ENCODE measurements around the gene SPECC1L.

The SPECC1L gene

DNA sequence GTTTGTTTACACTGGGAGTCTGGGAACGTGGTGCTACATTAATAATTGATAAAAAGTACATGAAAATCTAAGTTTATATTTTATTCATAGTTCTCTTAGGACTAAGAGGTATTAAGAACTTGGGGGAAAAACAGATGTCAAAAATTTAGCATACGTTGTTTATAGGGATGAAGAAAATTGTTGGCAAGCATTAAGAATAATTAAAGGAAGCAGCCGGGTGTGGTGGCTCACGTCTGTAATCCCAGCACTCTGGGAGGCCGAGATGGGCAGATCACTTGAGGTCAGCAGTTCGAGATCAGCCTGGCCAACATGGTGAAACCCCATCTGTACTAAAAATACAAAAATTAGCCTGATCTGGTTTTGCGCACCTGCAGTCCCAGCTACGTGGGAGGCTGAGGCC is 96.1 kb downstream of the SPECC1L start:
- DNase-seq (ENCODE audit: low read depth) = no peak

- DNase-seq (ENCODE audit: low read depth) = no peak
These were observed 97.2 kb downstream of the SPECC1L start for GRCh38 chr22:24367841-24368240.

DNA sequence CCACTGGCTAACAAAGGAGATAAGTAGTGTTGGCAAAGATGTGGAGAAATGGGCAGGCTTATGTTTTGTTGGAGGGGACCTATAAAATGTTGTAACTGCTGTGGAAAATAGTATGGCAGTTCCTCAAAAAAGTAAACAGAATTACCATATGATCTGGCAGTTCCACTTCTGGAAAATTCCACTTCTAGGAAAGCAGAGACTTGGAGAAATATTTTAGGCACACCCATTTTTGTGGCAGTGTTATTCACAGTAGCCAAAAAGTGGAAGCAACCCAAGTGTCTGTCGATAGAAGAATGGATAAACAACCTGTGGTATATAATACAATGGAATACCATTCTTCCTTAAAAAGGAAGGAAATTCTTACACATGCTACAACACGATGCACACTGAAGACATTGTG is 99.8 kb downstream of the SPECC1L start:
- DNase-seq (ENCODE audit: low read depth) = no peak

- DNase-seq (ENCODE audit: low read depth) = no peak
These were observed 105.4 kb downstream of the SPECC1L start for GRCh38 chr22:24376002-24376401.

DNA sequence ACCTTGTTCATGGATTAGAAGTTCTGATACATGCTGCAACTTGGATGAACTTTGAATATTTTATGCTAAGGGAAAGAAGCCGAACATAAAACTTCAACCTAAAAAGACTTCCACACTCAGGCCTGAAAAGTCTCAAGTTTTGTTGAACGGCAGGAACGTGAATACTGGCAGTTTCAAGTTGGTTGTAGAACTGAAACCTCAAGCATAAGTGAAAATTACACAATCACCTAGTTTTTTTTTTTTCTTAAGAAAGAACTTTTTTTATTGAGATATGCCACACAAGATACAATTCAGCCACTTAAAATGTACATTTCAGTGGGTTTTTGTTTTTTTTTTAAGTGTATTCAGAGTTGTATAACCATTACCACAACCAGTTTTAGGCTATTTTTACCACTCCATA is 106.0 kb downstream of the SPECC1L start:
- no peak for DNase-seq (ENCODE audit: low read depth)

DNA sequence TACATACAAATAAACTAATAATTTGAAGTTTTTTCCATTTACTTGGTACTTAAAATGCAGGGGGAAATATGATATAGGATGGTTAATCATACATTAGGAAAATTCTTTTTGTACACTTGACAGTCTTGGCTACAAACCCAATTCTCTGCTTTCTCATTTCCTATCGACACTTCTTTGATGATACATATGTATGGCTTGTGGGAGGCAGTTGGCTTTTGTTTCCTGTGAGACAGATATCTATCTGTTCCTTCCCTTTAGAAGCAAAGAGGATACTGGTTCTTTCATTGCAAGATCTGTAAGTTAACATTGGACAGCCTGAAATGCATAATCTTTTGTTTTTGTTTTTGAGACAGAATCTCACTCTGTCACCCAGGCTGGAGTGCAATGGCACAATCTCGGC is 108.9 kb downstream of the SPECC1L start:
- DNase-seq (ENCODE audit: low read depth) = no peak

DNA sequence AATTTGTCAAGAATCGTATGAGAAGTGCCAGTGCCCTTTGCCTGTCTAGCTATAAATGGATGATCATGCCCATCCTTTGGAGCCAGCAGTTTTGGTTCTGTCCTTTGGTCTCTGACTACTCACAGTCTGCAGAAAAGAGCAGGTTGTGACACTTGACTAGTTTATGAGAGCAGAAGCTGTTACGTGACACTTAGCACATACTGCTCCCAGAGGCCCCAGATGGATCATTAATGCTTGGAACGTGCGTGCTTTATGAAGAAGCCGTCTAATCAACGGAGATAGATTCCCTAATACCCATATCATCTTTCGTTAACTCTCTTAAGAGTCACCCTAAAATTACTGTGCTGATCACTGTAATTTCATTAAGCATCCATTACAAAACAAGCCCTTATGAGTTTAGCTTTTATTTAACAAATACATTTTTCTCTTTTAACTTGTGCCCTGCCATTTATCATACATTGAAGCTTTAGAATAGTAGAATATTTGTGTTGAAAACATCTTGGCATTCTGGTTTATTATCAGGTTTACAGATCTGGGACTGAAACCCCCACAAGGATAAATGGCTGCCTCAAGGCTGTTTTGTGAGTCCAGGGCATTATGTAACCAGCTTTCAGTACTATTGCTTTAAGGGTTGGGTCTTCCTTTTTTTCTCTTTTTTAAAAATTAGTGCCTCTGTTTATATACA is 109.7 kb downstream of the SPECC1L start:
- DNase-seq (ENCODE audit: low read depth) = no peak

- DNase-seq (ENCODE audit: low read depth) = no peak
These were observed 110.2 kb downstream of the SPECC1L start for GRCh38 chr22:24380905-24381230.

DNA sequence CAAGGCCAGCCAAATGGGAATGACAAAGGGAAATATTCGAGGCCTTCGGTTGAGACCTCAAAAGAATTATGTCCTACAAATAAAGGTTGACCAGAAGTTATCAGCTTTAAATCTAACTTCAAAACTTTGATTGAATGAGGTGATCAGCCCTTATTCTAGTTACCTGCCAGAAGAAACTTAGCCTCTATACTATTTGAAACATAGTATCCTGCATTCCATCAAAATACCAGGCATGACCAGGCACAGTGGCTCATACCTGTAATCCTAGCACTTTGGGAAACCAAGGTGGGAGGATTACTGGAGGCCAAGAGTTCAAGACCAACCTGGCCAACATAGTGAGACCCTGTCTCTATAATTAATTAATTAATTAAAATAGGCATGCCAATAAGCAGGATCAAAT is 112.4 kb downstream of the SPECC1L start:
- DNase-seq (ENCODE audit: low read depth) = no peak

DNA sequence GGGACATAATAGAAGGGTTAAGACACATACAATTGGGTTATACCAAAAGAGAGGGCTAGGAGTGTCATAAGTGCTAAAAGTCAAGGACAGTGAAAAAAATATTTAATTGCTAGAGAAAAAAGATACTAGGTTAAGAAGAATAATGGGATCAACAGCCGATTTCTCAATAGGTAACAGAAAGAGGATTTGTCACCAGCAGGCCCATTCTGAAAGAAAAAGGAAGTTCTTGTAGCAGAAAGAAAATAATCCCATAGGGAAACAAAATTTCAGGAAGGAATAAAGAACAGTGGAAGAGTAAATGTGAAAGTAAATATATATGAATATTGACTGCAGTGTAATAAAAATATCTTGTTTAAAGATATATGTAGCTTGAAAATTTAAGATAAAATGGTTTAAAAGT is 113.5 kb downstream of the SPECC1L start:
- DNase-seq (ENCODE audit: low read depth) = no peak

DNA sequence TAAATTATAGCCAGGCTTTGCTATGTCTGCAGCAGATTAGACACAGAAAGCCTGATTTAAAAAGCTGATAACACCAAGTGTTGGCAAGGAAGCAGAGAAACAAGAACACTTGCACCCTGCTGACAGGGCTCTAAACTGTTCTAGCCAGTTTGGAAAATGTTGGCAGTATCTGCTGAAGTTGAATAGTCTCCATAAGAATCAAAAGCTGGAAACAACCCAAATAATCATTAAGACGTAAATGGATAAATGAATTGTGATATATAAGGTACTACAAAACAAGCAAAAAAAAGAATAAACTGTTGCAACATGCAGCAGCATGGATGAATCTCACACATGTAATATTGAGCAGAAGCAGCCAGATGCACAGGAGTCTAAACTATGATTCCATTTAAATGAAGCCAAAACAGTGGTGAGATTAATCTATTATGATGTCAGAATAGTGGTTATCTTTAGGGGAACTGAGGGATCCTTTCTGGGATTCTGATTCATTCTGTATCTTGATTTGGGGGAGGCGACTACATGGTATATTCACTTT is 116.4 kb downstream of the SPECC1L start:
- DNase-seq (ENCODE audit: low read depth) = no peak

- no peak for DNase-seq (ENCODE audit: low read depth)
These were observed 119.0 kb downstream of the SPECC1L start for GRCh38 chr22:24389680-24390079.

DNA sequence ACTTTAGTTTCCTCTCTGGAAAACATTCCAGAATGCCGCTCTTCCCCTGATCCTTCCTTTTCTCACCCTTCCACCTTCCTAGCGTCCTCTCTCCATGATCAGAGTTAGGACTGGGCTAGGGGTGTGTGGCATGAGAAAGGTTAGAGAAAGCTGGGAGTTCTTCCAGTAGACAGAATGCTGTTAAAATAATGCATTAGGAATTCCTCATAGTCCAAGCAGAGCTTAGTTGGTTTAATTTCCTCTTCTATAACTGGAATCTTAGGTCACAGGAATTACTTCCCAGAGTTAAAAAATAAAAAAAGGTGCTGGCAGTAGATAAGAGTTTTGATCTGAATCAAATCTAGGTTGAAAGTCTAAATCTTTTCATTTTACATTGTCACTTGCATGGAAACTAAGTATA is 119.5 kb downstream of the SPECC1L start:
- no peak for DNase-seq (ENCODE audit: low read depth)

GRCh38 chr22:24390576-24390975 is 119.9 kb downstream of the SPECC1L start:
- no peak for DNase-seq (ENCODE audit: low read depth)

DNA sequence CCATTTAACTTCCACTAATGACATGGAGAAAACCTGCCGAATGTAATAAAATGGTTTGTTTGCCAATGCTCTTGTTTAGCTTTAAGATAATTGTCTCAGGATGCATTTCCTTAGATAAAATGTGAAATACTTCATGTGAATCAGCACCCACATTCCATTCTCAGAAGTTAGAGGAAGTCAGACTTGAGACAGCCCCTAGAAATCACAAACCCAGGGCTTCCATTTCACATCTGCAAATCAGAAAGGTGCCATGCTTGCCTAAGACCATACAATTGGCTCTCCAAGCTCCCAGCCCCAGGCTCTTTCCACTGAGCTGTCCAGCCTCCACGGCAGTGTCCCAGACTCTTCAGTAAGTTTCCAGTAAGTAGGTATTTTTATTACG is 121.2 kb downstream of the SPECC1L start:
- peak; percentile 50 for DNase-seq (ENCODE audit: low read depth)

DNA sequence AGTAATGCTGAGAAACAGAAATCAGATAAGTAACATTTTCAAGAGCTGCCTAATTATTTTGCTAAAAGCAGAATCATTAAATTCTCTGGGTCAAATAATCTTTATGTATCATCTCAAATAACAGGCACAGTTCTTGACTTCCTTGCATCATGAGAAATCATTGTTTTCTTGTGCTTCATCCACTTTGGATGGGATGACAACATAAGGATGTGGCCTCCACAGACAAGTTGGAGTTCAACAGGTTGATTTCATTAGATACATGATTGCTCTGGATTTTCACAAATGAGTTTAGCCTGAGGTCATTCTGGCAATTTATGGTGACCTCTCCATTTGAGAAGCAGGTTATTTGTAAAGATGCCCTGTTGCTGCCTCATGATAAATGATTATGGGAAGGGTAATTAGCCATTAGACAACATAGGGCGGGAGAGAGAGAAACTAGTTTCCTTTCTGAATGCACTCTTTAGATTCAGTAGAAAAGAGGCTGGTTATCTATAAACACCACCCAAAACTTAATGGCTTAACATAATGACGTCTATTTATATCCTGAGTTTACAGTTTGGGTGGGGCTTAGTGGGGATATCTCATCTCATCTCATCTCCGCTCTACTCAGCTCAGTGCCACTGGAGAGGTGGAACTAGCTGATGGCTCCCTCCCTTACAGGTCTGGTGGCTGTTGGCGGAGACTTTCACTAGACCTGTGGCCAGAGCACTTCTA is 121.7 kb downstream of the SPECC1L start:
- DNase-seq (ENCODE audit: low read depth) = peak; percentile 27

GRCh38 chr22:24393012-24393559 is 122.5 kb downstream of the SPECC1L start:
- DNase-seq (ENCODE audit: low read depth) = no peak

DNA sequence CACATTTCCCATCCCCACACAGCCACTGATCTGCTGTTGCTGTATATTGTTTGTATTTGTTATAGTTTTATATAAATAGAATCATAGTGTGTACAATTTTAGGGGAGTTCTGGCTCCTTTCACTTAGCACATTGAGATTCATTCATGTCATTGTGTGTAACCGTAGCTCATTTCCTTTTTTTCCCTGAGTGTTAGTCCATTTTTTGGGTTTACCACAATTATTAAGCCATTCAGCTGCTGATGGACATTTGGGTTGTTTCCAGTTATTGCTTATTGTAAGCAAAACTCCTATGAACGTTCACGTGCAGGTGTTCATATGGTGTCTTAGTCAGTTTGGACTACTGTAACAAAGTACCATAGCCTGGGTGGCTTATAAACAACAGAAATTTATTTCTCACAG is 123.2 kb downstream of the SPECC1L start:
- DNase-seq (ENCODE audit: low read depth) = no peak

GRCh38 chr22:24394254-24394653 is 123.6 kb downstream of the SPECC1L start:
- DNase-seq (ENCODE audit: low read depth) = no peak

- DNase-seq (ENCODE audit: low read depth) = no peak
These were observed 127.8 kb downstream of the SPECC1L start for GRCh38 chr22:24398409-24398808.

DNA sequence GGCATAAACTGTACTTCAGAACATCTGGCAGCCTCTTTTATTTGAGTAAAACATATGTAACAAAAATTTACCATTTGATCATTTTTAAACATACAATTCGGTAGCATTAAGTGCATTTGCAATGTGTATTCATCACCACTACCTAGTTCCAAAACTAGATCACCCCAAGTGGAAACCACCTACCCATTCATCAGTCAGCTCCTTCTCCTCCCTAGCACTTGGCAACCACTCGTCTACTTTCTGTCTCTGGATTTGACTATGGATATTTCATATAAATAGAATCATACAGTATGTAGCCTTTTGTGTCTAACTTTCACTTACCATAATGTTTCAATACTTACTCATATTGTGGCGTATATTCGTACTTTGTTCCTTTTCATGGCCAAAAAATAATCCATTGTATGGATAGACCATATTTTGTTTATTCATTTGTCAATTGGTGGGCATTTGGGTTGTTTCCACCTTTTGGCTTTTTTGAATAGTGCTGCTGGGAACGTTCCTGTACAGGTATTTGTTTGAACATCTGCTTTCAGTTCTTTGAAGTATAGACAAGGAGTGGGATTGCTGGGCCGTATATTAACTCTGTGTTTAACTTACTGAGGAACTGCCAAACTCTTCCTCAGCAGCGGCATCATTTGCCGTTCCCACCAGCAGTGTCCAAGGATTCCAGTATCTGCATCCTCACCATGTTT is 129.5 kb downstream of the SPECC1L start:
- no peak for DNase-seq (ENCODE audit: low read depth)

DNA sequence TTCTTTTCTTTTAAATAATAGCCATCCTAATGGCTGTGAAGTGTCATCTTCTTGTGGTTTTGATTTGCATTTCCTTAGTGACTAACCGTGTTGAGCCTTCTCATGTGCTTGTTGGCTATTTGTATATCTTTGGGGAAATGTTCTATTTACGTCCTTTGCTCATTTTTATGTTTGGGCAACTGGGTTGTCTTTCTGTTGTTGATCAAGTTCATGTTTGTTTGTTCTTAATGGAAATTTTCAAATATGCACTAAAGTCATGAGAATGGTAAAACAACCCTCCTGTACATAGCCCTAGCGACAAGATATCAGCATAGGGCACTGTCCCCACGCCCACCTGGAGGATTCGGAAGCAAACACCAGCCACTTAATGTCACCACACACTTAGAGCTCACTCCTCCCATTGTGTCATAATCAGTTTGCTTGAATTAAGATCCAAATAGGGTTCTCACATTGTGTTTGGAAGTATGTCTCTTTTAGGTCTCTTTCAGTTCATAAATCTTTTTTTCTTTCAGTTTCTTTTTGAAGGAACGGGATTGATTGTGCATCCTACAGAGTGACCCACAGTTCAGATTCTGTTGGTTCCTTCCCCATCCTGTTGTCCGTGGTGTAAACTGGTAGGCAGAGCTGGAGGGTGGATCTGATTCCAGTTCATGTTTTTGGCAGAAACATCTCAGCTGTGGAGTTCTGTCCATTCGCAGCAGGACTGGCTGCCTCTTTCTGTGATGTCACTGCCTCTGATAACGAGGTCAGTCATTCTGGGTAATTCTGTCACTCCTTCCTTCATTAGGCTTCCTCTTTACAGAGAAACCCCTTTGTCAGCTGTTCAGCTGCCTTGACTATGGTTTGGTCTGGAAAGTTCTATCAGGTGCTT is 130.3 kb downstream of the SPECC1L start:
- DNase-seq (ENCODE audit: low read depth) = no peak
